Measurements from ENCODE around the gene SYNE3. TPM values are rescaled to one million over a fixed set of nuclear protein-coding genes. Genes with fewer than 3 reads are reported as not detected.
A peak's percentile ranks its signal among the peaks of the same experiment; 100 is the strongest.

The SYNE3 gene
- total RNA-seq, 4 donors from 2014 or later = 13.8 to 26.2 (median 15.2) TPM

DNA sequence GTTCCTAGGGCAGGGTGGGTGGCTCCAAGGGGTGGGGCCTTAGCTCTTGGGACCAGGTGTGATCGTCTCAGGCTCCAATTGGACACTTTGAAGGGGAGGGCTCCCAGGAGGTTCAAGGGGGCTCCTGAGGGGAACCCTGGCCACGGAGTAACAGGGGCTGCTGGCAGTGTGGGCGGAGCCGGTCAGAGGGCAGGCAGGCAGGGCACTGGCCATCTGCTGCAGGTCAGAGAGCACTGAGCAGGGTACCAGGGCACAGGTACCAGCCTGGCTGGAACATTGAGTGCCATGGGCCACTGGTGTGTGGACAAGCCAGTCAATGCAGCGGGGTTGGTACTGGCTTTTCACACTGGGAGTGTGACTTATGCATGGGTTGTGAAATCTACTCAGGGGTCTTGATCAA lies 32.2 kb downstream of the SYNE3 start:
- DNase-seq (ENCODE audit: low spot score in 2 of 2) = no peak
- intact Hi-C loops (cut with DNase I; ENCODE audit: low total_unique reads) = no loop called here
- TF ChIP-seq, protein P1, sequence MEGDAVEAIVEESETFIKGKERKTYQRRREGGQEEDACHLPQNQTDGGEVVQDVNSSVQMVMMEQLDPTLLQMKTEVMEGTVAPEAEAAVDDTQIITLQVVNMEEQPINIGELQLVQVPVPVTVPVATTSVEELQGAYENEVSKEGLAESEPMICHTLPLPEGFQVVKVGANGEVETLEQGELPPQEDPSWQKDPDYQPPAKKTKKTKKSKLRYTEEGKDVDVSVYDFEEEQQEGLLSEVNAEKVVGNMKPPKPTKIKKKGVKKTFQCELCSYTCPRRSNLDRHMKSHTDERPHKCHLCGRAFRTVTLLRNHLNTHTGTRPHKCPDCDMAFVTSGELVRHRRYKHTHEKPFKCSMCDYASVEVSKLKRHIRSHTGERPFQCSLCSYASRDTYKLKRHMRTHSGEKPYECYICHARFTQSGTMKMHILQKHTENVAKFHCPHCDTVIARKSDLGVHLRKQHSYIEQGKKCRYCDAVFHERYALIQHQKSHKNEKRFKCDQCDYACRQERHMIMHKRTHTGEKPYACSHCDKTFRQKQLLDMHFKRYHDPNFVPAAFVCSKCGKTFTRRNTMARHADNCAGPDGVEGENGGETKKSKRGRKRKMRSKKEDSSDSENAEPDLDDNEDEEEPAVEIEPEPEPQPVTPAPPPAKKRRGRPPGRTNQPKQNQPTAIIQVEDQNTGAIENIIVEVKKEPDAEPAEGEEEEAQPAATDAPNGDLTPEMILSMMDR (IDR thresholded peaks at IDR 0.05) = no peak
- TF ChIP-seq POLR2A (IDR thresholded peaks at IDR 0.05) = no peak
- H3K4me3 ChIP-seq (ENCODE audit: low read depth, poor library complexity, severe bottlenecking) = no peak overlapping the region
- 85 to 89% methylated on average over 5 of the region's 5 CpGs for WGBS, 2 donors

DNA sequence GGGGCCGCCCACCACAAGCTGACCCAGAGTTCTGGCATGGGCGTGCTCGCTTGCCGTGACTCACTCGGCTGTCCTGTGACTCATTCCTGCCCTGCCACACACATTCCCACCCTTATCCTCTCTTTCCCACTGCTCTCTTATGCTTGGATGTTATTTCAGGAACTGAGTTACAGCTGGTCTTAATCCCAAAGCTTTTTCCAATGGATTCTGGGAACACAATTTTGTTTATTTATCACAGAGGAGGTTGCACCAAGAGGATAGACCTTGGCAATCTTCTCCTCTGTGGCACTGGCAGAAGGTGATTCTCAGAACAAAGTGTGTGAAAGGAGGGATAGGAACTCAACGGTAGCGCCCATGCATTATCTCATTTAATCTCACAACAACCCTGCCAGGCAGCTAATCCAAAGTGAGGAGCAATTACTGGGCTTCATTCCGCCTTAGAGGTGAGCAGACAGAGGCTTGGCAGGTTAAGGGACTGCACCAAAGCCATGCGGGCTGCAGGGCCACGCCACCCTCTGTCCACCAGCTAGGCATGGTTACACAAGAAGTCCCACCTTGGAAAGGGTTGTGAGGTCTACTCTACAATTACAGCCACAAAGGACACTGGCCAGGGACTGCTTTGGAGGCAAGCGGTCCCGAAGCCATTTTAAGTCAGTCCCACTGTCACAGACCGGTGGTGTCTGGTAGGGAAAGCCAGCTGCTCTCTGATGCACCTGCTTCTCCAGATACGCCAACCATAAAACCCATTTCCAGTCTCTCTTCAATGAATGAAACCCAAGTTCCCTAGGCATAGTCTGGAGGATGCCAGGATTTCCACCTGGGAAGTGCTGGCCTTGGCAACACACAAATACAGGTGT lies 32.9 kb downstream of the SYNE3 start:
- TF ChIP-seq, protein P1 (IDR thresholded peaks at IDR 0.05) = no peak
- TF ChIP-seq POLR2A (IDR thresholded peaks at IDR 0.05) = no peak
- peak; percentile 81 to 96 for DNase-seq (ENCODE audit: low spot score in 2 of 2)
- WGBS, 2 donors = 39 to 40% methylated on average over 14 of the region's 14 CpGs
- H3K4me3 ChIP-seq (ENCODE audit: low read depth, poor library complexity, severe bottlenecking) = no peak overlapping the region
- intact Hi-C loops (cut with DNase I; ENCODE audit: low total_unique reads) = no loop called here

DNA sequence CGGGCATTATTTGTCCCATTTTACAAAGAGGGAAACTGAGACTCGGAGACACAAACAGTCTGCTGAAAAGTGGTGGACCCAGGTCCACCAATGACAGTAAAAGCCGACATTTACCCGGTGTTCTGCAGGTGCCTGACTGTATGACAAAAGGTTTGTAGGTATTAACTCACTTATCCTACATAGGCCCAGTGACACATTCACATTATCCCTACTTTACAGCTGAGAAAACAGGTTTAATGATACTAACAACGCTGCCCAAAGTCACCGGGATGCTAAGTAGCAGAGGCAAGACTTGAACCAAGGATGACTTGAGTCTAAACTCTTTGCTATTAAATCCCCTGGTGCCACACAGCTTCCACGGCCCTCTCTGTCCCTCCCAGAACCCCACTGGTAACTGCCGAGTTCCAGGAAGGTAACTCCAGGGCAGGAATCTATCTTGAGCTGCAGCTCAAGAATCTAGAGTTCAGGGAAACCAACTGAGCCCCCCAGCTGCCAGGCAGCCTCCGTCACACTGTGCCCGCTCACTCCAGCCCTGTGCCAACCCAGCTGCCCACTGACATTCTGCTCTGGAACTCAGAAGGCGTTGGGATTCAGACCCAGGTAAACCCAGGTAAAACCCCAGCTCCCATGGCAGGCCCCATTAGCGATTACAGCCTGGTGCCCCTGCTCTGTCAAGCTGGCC lies 33.7 kb downstream of the SYNE3 start:
- DNase-seq (ENCODE audit: low spot score in 2 of 2) = no peak
- WGBS, 2 donors = 77 to 79% methylated on average over 12 of the region's 12 CpGs
- H3K4me3 ChIP-seq (ENCODE audit: low read depth, poor library complexity, severe bottlenecking) = no peak overlapping the region
- intact Hi-C loops (cut with DNase I; ENCODE audit: low total_unique reads) = no loop called here
- TF ChIP-seq, protein P1 (IDR thresholded peaks at IDR 0.05) = no peak
- TF ChIP-seq POLR2A (IDR thresholded peaks at IDR 0.05) = no peak

DNA sequence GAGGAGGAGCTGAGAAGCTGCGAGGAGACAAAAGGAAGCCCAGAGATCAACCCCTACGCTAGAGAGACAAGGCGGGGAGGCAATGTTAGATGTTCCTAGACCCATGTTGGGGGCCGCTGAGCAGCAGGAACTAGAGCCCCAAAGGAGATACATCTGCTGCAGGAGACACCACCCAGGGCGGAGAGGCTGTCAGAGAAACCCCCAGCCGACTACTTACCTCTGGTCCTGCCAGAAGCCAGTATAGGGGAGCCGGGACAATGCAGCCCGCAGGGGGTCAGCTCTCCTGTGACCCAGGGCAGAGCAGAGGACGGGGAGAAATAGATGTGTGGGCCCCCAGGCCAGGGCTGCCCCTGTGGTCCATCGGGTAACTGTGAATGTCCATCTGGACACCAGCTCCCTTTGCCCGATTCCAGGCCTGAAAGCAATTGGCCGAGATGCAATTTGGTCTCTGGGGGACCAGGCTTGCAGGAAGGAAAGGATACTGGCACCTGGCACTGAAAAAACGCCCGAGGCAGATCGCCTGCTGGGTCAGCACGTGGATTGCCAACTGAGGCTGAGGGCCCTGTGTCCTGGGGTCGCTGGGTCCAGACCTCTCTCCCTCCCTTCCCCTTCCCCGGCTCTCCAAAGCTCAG lies 34.9 kb downstream of the SYNE3 start:
- DNase-seq (ENCODE audit: low spot score in 2 of 2) = no peak
- intact Hi-C loops (cut with DNase I; ENCODE audit: low total_unique reads) = no loop called here
- no peak for TF ChIP-seq POLR2A (IDR thresholded peaks at IDR 0.05)
- TF ChIP-seq, protein P1 (IDR thresholded peaks at IDR 0.05) = no peak
- 69 to 81% methylated on average over 14 to 18 of the region's 18 CpGs for WGBS, 2 donors
- H3K4me3 ChIP-seq (ENCODE audit: low read depth, poor library complexity, severe bottlenecking) = no peak overlapping the region

DNA sequence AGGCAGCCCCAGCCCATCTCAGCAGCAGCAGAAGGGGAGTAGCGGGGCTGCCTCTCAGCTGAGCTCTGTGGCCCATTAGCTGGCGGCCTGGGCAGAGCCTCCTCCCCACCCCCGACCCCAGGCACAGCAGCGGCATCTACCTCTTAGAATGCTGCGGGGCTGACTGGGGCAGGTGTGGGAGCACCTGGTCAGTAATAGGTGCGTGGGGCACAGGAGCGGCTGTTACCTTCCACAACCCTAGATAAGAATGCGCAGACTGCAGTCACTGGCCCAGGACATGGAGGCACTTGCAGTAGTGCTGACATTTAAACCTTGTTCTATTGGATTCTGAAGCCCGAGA lies 35.6 kb downstream of the SYNE3 start:
- intact Hi-C loops (cut with DNase I; ENCODE audit: low total_unique reads) = no loop called here
- H3K4me3 ChIP-seq (ENCODE audit: low read depth, poor library complexity, severe bottlenecking) = no peak overlapping the region
- 25 to 87% methylated on average over 1 to 9 of the region's 9 CpGs for WGBS, 2 donors
- DNase-seq (ENCODE audit: low spot score in 2 of 2) = no peak
- TF ChIP-seq, protein P1 (IDR thresholded peaks at IDR 0.05) = no peak
- no peak for TF ChIP-seq POLR2A (IDR thresholded peaks at IDR 0.05)
